IPS-15b (cell line): Measurements from ENCODE around the gene CERS6.
"Not testable (repeated sequence)": the region's sequence is repeated elsewhere in the genome, so short reads cannot be mapped to it uniquely, and the experiment has no call there.

ENCODE experiments used
- H3K27me3 ChIP-seq: one replicate; pipeline ENCODE4 v1.6.1; 2013; ENCODE audit warnings: low read length; ENCODE audit not compliant: control insufficient read depth, insufficient read depth
- H3K36me3 ChIP-seq: one replicate; pipeline ENCODE4 v1.6.1; 2013; ENCODE audit warnings: low read length; ENCODE audit not compliant: control insufficient read depth, insufficient read depth
- H3K4me1 ChIP-seq: one replicate; pipeline ENCODE4 v1.6.1; 2013; ENCODE audit warnings: mild to moderate bottlenecking, low read length; ENCODE audit not compliant: control insufficient read depth, insufficient read depth
- H3K4me3 ChIP-seq: one replicate; pipeline ENCODE4 v1.5.1; 2013; ENCODE audit warnings: low read depth, low read length
- H3K9ac ChIP-seq: one replicate; pipeline ENCODE4 v1.6.1; 2013; ENCODE audit warnings: low read depth, mild to moderate bottlenecking, low read length
- H3K9me3 ChIP-seq: one replicate; pipeline ENCODE4 v1.6.1; 2013; ENCODE audit warnings: mild to moderate bottlenecking, low read length; ENCODE audit not compliant: control insufficient read depth, insufficient read depth

Gene CERS6

DNA sequence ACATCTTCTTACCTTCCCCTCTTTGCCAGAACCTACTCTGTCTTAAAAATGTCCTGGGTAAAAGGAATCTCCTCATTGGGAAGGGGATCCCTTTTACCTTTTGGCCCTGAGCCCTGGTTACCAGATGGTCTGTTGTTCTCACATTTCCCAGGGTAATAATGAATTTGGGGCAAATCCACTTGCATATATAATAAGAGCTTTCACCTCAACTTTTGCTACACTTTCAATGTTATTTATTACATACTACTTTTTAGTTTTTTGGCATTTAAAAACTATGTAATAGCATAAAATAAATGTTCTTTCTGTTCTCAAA, 15.0 kb downstream of the CERS6 start:
- H3K4me1 ChIP-seq = peaks cover 30% of the 10 kb centered on the region
- no peaks in the 10 kb centered on the region for H3K27me3 ChIP-seq
- no peak overlapping the region for H3K4me3 ChIP-seq
- no peak overlapping the region for H3K9ac ChIP-seq
- H3K9me3 ChIP-seq = no peaks in the 10 kb centered on the region
- H3K36me3 ChIP-seq = no peaks in the 10 kb centered on the region

DNA sequence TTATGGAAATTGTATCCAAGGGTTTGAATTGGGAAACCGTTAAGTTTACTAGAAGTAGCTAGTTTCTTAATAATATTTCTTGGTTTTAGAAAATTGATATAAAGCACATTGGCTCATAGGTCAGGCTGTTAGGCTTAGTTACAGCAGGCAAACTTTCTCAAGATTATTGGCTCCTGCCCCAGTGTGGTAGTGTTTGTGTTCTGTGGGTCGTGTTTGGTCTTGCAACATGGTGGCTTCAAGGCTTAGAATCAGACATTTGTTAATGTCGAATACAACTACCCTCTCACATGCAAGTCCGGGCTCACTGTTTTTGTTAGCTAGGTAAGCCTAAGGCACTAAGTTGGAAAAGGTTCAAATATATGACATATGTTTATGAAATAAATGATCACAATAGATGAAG, 19.6 kb downstream of the CERS6 start:
- Histone ChIP-seq H3K27me3 (no peaks in the 10 kb centered on the region), H3K36me3 (no peaks in the 10 kb centered on the region), H3K4me3 (no peak overlapping the region), H3K9ac (no peak overlapping the region), H3K4me1 (peaks cover 7% of the 10 kb centered on the region), H3K9me3 (no peaks in the 10 kb centered on the region)

DNA sequence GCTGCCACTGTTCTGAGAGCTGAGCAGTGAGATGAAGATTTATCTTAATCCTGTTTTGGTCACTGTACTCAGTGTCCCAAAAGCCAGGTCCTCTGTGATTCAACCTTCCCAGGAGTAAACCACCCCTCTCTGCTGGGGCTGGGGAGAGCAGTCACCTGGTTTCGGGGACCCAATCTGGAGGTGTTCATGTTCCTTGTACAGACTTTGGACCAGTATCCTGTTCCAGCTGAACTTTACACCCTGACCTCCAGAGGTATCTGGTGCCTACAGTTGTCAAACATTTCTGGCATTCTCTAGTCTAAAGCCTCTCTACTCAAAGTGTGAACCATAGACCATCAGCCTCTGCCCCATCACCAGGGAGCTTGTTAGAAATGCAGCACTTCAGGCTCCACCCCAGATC, 22.1 kb downstream of the CERS6 start:
- no peak overlapping the region for H3K4me3 ChIP-seq

GRCh38 chr2:168480356-168480755, 24.3 kb downstream of the CERS6 start:
- H3K36me3 ChIP-seq = no peaks in the 10 kb centered on the region
- no peaks in the 10 kb centered on the region for H3K9me3 ChIP-seq
- no peaks in the 10 kb centered on the region for H3K27me3 ChIP-seq
- no peak overlapping the region for H3K4me3 ChIP-seq
- H3K4me1 ChIP-seq = no peaks in the 10 kb centered on the region
- H3K9ac ChIP-seq = no peak overlapping the region

More for the DNA sequence above, 22.1 kb downstream of the CERS6 start:
- Histone ChIP-seq H3K4me1 (no peaks in the 10 kb centered on the region), H3K27me3 (no peaks in the 10 kb centered on the region), H3K9ac (no peak overlapping the region), H3K9me3 (no peaks in the 10 kb centered on the region), H3K36me3 (no peaks in the 10 kb centered on the region)

DNA sequence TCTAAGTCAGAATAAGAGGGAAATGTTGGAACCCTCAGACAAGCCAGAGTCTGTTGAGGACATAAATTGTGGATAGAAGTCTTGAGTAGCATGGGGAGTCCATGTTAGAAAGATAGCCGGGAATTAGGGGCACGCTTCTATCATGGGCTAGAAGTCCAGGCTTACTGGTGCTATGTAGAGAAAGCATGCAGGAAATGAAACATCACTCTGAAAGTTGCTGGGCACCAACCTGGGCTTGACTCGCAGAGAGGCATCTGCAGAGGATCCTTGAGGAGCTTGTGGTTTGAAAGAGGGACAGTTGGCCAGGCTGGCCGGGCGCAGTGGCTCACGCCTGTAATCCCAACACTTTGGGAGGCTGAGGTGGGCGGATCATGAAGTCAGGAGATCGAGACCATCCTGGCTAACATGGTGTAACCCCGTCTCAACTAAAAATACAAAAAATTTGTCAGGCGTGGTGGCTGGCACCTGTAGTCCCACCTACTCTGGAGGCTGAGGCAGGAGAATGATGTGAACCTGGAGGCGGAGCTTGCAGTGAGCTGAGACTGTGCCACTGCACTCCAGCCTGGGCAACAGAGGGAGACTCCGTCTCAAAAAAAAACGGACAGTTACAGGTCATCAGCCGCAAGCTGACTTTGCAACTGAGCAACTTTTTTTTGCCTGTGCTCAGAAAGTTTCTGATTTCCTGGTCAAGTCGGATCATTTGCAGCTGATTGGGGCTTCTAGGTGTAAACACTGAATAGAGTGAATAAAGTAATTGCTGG, 24.9 kb downstream of the CERS6 start:
- H3K27me3 ChIP-seq = no peaks in the 10 kb centered on the region
- no peak overlapping the region for H3K4me3 ChIP-seq
- no peaks in the 10 kb centered on the region for H3K36me3 ChIP-seq
- no peaks in the 10 kb centered on the region for H3K4me1 ChIP-seq
- H3K9ac ChIP-seq = no peak overlapping the region
- H3K9me3 ChIP-seq = no peaks in the 10 kb centered on the region

GRCh38 chr2:168482269-168482668, 26.2 kb downstream of the CERS6 start:
- Histone ChIP-seq H3K4me1 (no peaks in the 10 kb centered on the region), H3K9me3 (no peaks in the 10 kb centered on the region), H3K27me3 (no peaks in the 10 kb centered on the region), H3K36me3 (no peaks in the 10 kb centered on the region), H3K9ac (no peak overlapping the region), H3K4me3 (no peak overlapping the region)

- Histone ChIP-seq H3K4me1 (no peaks in the 10 kb centered on the region), H3K36me3 (no peaks in the 10 kb centered on the region), H3K4me3 (no peak overlapping the region), H3K9me3 (no peaks in the 10 kb centered on the region), H3K27me3 (no peaks in the 10 kb centered on the region), H3K9ac (no peak overlapping the region)
Observed at GRCh38 chr2:168482952-168483831, 27.1 kb downstream of the CERS6 start.

- Histone ChIP-seq H3K9me3 (no peaks in the 10 kb centered on the region), H3K4me1 (peaks cover 17% of the 10 kb centered on the region), H3K9ac (no peak overlapping the region), H3K4me3 (no peak overlapping the region), H3K27me3 (no peaks in the 10 kb centered on the region), H3K36me3 (no peaks in the 10 kb centered on the region)
Observed at GRCh38 chr2:168486477-168486876, 30.4 kb downstream of the CERS6 start.

DNA sequence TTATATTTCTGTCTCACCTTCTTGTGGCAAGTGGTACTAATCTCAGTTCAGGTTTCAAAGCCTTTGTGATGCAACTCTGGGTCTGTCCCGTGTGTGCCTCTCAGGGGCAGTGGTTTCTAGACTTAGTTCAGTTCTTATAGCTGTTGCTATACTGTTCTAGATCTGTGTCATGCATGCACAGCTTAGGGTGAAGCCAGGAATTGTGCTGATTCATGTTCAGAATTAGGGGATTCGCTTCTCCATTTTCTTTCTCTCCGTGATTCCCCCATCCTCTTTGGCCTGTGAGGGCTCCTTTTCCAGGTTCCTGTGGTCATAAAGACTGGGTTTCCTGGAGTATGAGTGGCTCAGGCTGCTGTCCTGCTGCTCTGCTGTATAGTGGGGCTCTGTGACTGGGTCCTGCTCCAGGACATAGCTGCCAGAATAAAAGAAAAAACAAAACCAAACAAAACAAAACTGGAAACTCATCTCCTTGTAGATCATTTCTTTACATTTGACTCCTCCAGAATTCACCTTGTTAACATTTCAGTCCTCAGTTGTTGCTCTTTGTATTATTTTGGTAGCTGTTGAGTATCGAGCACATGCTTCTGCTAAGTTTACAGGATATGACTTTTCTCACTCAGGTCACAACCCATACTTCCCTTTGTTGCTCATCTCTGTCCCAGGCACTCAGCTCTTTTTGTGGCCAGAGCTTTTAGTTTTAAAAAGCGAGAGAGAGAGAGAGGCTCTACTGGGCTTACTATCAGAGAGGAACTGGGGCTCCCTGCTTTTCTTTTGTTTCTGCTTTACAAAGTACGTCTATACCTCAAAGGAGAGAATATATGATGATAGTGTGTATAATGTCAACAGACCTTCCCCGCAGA, 34.2 kb downstream of the CERS6 start:
- Histone ChIP-seq H3K4me1 (peaks cover 17% of the 10 kb centered on the region), H3K9ac (no peak overlapping the region), H3K27me3 (no peaks in the 10 kb centered on the region), H3K4me3 (no peak overlapping the region), H3K9me3 (no peaks in the 10 kb centered on the region), H3K36me3 (no peaks in the 10 kb centered on the region)

DNA sequence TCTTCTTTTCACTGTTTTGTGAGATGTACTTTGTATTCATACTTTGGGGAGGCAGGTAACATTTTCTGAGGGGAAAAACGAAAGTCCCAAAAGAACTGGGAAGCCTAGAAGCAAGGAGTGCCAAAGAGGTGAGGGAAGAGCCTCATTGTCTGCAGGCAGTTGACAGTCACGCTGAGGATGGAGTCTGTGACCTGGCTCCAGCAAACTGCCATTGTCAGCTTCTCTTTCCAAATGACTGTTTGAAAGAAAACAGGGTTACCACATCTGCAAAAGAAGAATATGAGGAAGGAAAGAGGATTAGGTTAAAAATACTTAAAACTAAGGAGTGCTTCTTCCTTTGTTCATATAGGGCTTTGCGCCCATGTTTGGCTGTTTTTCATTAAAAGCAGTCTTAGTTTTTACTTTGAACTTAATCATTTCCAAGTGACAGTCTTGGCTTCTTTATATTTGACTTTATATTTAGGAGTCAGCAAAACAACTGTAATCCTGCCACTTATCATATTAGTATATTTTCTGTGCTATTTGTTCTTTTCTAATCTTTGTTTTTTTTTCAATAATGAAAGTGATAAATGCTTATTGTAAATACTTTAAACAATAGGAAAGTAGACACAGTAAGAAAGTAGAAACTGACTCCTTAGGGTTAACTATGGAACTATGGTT, 35.0 kb downstream of the CERS6 start:
- peaks cover 17% of the 10 kb centered on the region for H3K4me1 ChIP-seq
- no peaks in the 10 kb centered on the region for H3K27me3 ChIP-seq
- no peak overlapping the region for H3K4me3 ChIP-seq
- H3K36me3 ChIP-seq = no peaks in the 10 kb centered on the region
- no peaks in the 10 kb centered on the region for H3K9me3 ChIP-seq
- H3K9ac ChIP-seq = no peak overlapping the region

DNA sequence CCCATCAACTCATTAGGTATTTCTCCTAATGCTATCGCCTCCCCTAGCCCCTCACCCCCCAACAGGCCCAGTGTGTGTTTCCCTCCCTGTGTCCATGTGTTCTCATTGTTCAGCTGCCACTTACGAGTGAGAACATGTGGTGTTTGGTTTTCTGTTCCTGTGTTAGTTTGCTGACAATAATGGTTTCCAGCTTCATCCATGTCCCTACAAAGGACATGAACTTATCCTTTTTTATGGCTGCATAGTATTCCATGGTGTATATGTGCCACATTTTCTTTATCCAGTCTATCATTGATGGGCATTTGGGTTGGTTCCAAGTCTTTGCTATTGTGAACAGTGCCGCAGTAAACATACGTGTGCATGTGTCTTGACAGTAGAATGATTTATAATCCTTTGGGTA, 35.7 kb downstream of the CERS6 start:
- not testable (repeated sequence) for H3K4me3 ChIP-seq, H3K36me3 ChIP-seq, H3K27me3 ChIP-seq, H3K9ac ChIP-seq, H3K9me3 ChIP-seq
- peaks cover 17% of the 10 kb centered on the region for H3K4me1 ChIP-seq
